ENCODE measurements around the gene MYZAP.

MYZAP gene

DNA sequence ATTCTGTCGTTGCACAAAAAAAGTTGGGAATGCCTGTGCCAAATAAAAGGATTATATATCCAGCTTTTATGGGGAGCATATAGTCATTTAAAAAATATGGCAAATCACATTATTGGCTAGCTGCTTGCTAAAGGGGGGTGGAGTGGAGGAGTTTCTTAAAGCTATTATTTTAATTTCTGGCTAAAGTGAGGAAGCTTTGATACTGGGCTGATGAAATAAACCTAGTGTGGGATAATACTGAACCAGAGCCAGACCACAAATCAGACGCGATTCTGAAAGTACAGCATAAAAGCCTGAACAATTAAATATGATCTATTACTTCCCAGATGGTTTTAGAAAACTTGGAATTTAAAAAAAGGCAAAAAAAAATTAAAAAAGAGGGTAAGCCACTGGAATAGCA, 129.2 kb downstream of the MYZAP start:
- Histone ChIP-seq H2BK120ac (ENCODE audit: low read depth, low read length) (no peak overlapping the region), H3K27me3 (ENCODE audit: control insufficient read depth in 1 of 2, insufficient read depth in 1 of 2, low read length in 2 of 2) (no peaks in the 10 kb centered on the region), H3K23ac (ENCODE audit: low read length in 2 of 2) (no peak overlapping the region), H2BK5ac (ENCODE audit: low read depth, low read length, poor library complexity, severe bottlenecking) (no peak overlapping the region), H2AFZ (ENCODE audit: low read depth, low read length) (no peak overlapping the region), H4K8ac (ENCODE audit: low read length) (no peak overlapping the region), H2BK15ac (ENCODE audit: low read depth, poor library complexity, severe bottlenecking) (no peak overlapping the region), H3K27ac (ENCODE audit: low read length, poor library complexity, severe bottlenecking) (no peak overlapping the region), H3K36me3 (ENCODE audit: control insufficient read depth in 1 of 2, insufficient read depth in 2 of 2, low read depth in 1 of 2, low read length in 2 of 2) (peaks cover 9 to 25% of the 10 kb centered on the region in 2 experiments), H2AK5ac (ENCODE audit: low read length, severe bottlenecking) (no peak overlapping the region), H3K4me1 (ENCODE audit: control insufficient read depth, insufficient read depth, low read depth, low read length) (no peaks in the 10 kb centered on the region), H4K91ac (ENCODE audit: low read length) (no peak overlapping the region), H3K18ac (ENCODE audit: low read depth in 1 of 2, low read length in 2 of 2) (no peak overlapping the region), H3K4ac (ENCODE audit: low read depth in 1 of 2, low read length in 2 of 2) (no peak overlapping the region), H3K14ac (ENCODE audit: low read length in 2 of 2) (no peak overlapping the region), H3K4me2 (ENCODE audit: low read length, poor library complexity, severe bottlenecking) (no peak overlapping the region), H3K4me3 (ENCODE audit: insufficient read depth in 1 of 2, low read depth in 1 of 2, low read length in 2 of 2) (no peak overlapping the region), H3K9ac (ENCODE audit: low read length) (peak overlapping the region; percentile 30), H2BK12ac (ENCODE audit: low read length in 2 of 2) (no peak overlapping the region), H3K9me3 (ENCODE audit: control insufficient read depth, low read length) (no peaks in the 10 kb centered on the region), H3K79me1 (replicated peaks; ENCODE audit: low read length, poor library complexity, severe bottlenecking) (peaks cover 6% of the 10 kb centered on the region)
- no peak for DNase-seq
- WGBS = 89% methylated on average over 1 of the region's 3 CpGs

DNA sequence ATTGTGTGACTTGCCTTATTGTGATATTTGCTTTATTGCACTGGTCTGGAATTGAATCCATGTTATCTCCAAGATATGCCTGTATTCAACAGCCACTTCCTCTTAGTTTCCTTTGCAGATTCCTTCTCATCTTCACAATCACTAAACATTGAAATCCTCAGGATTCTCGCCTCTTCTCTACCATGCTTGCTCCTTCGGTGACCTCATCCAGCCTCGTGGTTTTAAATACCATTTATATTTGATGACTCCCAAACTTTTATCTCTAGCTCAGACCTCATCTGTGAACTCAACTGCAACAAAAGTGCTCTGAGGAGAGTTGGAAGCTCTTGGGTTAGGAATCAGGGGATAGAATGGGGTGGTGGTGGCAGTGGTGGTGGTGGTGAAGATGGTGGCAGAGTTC, 134.7 kb downstream of the MYZAP start:
- Histone ChIP-seq H3K14ac (ENCODE audit: low read length in 2 of 2) (no peak overlapping the region), H3K79me1 (replicated peaks; ENCODE audit: low read length, poor library complexity, severe bottlenecking) (no peaks in the 10 kb centered on the region), H2BK5ac (ENCODE audit: low read depth, low read length, poor library complexity, severe bottlenecking) (no peak overlapping the region), H3K4ac (ENCODE audit: low read depth in 1 of 2, low read length in 2 of 2) (no peak overlapping the region), H2BK12ac (ENCODE audit: low read length in 2 of 2) (no peak overlapping the region), H3K9me3 (ENCODE audit: control insufficient read depth, low read length) (no peaks in the 10 kb centered on the region), H3K4me3 (ENCODE audit: insufficient read depth in 1 of 2, low read depth in 1 of 2, low read length in 2 of 2) (no peak overlapping the region), H2BK15ac (ENCODE audit: low read depth, poor library complexity, severe bottlenecking) (no peak overlapping the region), H4K8ac (ENCODE audit: low read length) (no peak overlapping the region), H3K27me3 (ENCODE audit: control insufficient read depth in 1 of 2, insufficient read depth in 1 of 2, low read length in 2 of 2) (no peaks in the 10 kb centered on the region), H3K4me2 (ENCODE audit: low read length, poor library complexity, severe bottlenecking) (no peak overlapping the region), H3K27ac (ENCODE audit: low read length, poor library complexity, severe bottlenecking) (no peak overlapping the region), H2AFZ (ENCODE audit: low read depth, low read length) (no peak overlapping the region), H3K18ac (ENCODE audit: low read depth in 1 of 2, low read length in 2 of 2) (no peak overlapping the region), H3K9ac (ENCODE audit: low read length) (no peak overlapping the region), H3K23ac (ENCODE audit: low read length in 2 of 2) (no peak overlapping the region), H2AK5ac (ENCODE audit: low read length, severe bottlenecking) (no peak overlapping the region), H3K4me1 (ENCODE audit: control insufficient read depth, insufficient read depth, low read depth, low read length) (peaks cover 1% of the 10 kb centered on the region), H2BK120ac (ENCODE audit: low read depth, low read length) (no peak overlapping the region), H4K91ac (ENCODE audit: low read length) (no peak overlapping the region), H3K36me3 (ENCODE audit: control insufficient read depth in 1 of 2, insufficient read depth in 2 of 2, low read depth in 1 of 2, low read length in 2 of 2) (no peaks in the 10 kb centered on the region)
- WGBS = 58% methylated on average over 3 of the region's 3 CpGs
- DNase-seq = no peak

DNA sequence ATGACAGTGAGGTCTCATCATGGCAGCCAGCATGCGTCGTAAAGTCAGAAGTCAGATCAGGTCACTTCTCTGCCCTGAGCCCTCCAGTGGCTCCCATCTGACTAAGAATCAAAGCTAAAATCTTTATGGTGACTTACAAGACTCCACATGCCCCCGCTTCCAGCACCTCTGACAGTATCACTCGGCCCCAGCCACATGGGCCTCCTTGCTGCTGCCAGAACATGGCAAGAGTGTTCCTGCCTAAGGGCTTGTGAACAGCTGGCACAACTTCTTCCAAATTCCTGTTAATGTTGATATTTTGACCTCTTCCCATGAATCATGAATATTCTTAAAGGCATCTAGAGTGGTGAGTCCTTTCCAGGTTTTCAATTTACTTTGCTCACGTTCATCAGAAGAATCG, 135.3 kb downstream of the MYZAP start:
- H2BK120ac ChIP-seq (ENCODE audit: low read depth, low read length) = no peak overlapping the region
- H3K36me3 ChIP-seq (ENCODE audit: control insufficient read depth in 1 of 2, insufficient read depth in 2 of 2, low read depth in 1 of 2, low read length in 2 of 2) = no peaks in the 10 kb centered on the region
- H3K27me3 ChIP-seq (ENCODE audit: control insufficient read depth in 1 of 2, insufficient read depth in 1 of 2, low read length in 2 of 2) = no peaks in the 10 kb centered on the region
- no peaks in the 10 kb centered on the region for H3K9me3 ChIP-seq (ENCODE audit: control insufficient read depth, low read length)
- H2AK5ac ChIP-seq (ENCODE audit: low read length, severe bottlenecking) = no peak overlapping the region
- H3K27ac ChIP-seq (ENCODE audit: low read length, poor library complexity, severe bottlenecking) = no peak overlapping the region
- H3K9ac ChIP-seq (ENCODE audit: low read length) = no peak overlapping the region
- no peak overlapping the region for H2BK5ac ChIP-seq (ENCODE audit: low read depth, low read length, poor library complexity, severe bottlenecking)
- no peak overlapping the region for H4K8ac ChIP-seq (ENCODE audit: low read length)
- H2BK12ac ChIP-seq (ENCODE audit: low read length in 2 of 2) = no peak overlapping the region
- no peak overlapping the region for H3K18ac ChIP-seq (ENCODE audit: low read depth in 1 of 2, low read length in 2 of 2)
- no peak overlapping the region for H3K14ac ChIP-seq (ENCODE audit: low read length in 2 of 2)
- no peak overlapping the region for H3K23ac ChIP-seq (ENCODE audit: low read length in 2 of 2)
- H3K4me1 ChIP-seq (ENCODE audit: control insufficient read depth, insufficient read depth, low read depth, low read length) = peaks cover 1% of the 10 kb centered on the region
- 97% methylated on average over 4 of the region's 6 CpGs for WGBS
- no peak overlapping the region for H4K91ac ChIP-seq (ENCODE audit: low read length)
- no peak for DNase-seq
- no peak overlapping the region for H3K4ac ChIP-seq (ENCODE audit: low read depth in 1 of 2, low read length in 2 of 2)
- no peak overlapping the region for H3K4me2 ChIP-seq (ENCODE audit: low read length, poor library complexity, severe bottlenecking)
- no peaks in the 10 kb centered on the region for H3K79me1 ChIP-seq (replicated peaks; ENCODE audit: low read length, poor library complexity, severe bottlenecking)
- H3K4me3 ChIP-seq (ENCODE audit: insufficient read depth in 1 of 2, low read depth in 1 of 2, low read length in 2 of 2) = no peak overlapping the region
- H2AFZ ChIP-seq (ENCODE audit: low read depth, low read length) = no peak overlapping the region
- no peak overlapping the region for H2BK15ac ChIP-seq (ENCODE audit: low read depth, poor library complexity, severe bottlenecking)

DNA sequence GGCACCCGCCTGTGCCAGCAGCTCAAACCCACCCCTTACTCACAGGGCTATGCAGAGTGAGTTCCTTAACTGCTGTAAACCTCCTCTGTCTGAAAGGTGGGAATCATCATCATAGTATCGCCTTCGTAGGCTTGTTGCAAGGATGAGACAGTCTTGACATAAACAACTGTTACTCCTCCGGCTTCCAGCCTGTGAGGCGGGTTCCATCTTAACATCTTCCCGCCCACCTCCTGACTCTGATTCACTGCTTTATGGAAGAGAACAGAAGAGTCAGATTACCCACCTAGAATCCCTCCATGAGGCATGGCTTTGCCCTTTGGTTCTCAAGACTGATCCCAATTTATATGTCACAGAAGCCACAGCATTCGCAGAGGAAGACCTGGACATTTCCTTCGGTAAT, 136.7 kb downstream of the MYZAP start:
- Histone ChIP-seq H3K4ac (ENCODE audit: low read depth in 1 of 2, low read length in 2 of 2) (no peak overlapping the region), H3K4me2 (ENCODE audit: low read length, poor library complexity, severe bottlenecking) (no peak overlapping the region), H2BK12ac (ENCODE audit: low read length in 2 of 2) (no peak overlapping the region), H3K4me1 (ENCODE audit: control insufficient read depth, insufficient read depth, low read depth, low read length) (peaks cover 3% of the 10 kb centered on the region), H3K23ac (ENCODE audit: low read length in 2 of 2) (no peak overlapping the region), H3K4me3 (ENCODE audit: insufficient read depth in 1 of 2, low read depth in 1 of 2, low read length in 2 of 2) (no peak overlapping the region), H3K27ac (ENCODE audit: low read length, poor library complexity, severe bottlenecking) (no peak overlapping the region), H3K27me3 (ENCODE audit: control insufficient read depth in 1 of 2, insufficient read depth in 1 of 2, low read length in 2 of 2) (no peaks in the 10 kb centered on the region), H3K79me1 (replicated peaks; ENCODE audit: low read length, poor library complexity, severe bottlenecking) (no peaks in the 10 kb centered on the region), H2BK120ac (ENCODE audit: low read depth, low read length) (no peak overlapping the region), H2AFZ (ENCODE audit: low read depth, low read length) (no peak overlapping the region), H2AK5ac (ENCODE audit: low read length, severe bottlenecking) (no peak overlapping the region), H3K18ac (ENCODE audit: low read depth in 1 of 2, low read length in 2 of 2) (no peak overlapping the region), H4K8ac (ENCODE audit: low read length) (no peak overlapping the region), H3K14ac (ENCODE audit: low read length in 2 of 2) (no peak overlapping the region), H2BK15ac (ENCODE audit: low read depth, poor library complexity, severe bottlenecking) (no peak overlapping the region), H3K9ac (ENCODE audit: low read length) (no peak overlapping the region), H3K9me3 (ENCODE audit: control insufficient read depth, low read length) (no peaks in the 10 kb centered on the region), H3K36me3 (ENCODE audit: control insufficient read depth in 1 of 2, insufficient read depth in 2 of 2, low read depth in 1 of 2, low read length in 2 of 2) (no peaks in the 10 kb centered on the region), H2BK5ac (ENCODE audit: low read depth, low read length, poor library complexity, severe bottlenecking) (no peak overlapping the region), H4K91ac (ENCODE audit: low read length) (no peak overlapping the region)
- 94% methylated on average over 8 of the region's 8 CpGs for WGBS
- peak; percentile 13 for DNase-seq

Data from mesenchymal stem cell (in vitro differentiated cells and primary cell).